Prostate gland (tissue), 2 donors: ENCODE measurements around the gene THRAP3.

Experiments used
- POLR2A ChIP-seq: fragments of 450-650 bp; IDR thresholded peaks from one replicate; pipeline ENCODE4 v1.6.1; 2016; ENCODE audit warnings: antibody characterized with exemption, mild to moderate bottlenecking
- TF ChIP-seq, protein P1 (sequence below), 4 experiments: fragments of 200-600 bp in 2 of 4; fragments of 450-650 bp in 2 of 4; sonication (generic) in 2 of 4; IDR thresholded peaks; 1 replicate in 3 of 4; 2 replicates in 1 of 4; pipeline ENCODE4 v1.5.1; 2016 to 2019; ENCODE audit warnings: antibody characterized with exemption in 4 of 4, mild to moderate bottlenecking in 2 of 4, moderate library complexity in 2 of 4

DNA sequence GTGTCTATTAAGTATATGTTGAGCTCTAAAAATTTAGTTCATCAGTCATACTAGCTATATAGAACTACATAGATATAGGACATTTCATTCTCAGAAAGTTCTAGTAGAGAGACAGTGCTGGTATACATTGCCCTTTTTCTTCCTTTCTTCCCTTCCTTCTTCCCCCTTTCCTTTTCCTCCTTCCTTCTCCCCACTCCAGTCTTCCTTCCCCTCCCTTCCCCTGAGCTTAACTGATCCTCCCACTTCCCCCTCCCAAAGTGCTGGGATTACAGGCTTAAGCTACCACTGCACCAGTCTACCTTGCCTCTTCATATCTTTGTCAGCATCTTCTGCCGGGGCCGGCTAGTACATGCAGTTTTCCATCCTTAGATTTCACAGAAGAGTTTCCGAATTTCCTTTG lies 12.1 kb downstream of the THRAP3 start:
- TF ChIP-seq POLR2A: no peak
- TF ChIP-seq, protein P1, sequence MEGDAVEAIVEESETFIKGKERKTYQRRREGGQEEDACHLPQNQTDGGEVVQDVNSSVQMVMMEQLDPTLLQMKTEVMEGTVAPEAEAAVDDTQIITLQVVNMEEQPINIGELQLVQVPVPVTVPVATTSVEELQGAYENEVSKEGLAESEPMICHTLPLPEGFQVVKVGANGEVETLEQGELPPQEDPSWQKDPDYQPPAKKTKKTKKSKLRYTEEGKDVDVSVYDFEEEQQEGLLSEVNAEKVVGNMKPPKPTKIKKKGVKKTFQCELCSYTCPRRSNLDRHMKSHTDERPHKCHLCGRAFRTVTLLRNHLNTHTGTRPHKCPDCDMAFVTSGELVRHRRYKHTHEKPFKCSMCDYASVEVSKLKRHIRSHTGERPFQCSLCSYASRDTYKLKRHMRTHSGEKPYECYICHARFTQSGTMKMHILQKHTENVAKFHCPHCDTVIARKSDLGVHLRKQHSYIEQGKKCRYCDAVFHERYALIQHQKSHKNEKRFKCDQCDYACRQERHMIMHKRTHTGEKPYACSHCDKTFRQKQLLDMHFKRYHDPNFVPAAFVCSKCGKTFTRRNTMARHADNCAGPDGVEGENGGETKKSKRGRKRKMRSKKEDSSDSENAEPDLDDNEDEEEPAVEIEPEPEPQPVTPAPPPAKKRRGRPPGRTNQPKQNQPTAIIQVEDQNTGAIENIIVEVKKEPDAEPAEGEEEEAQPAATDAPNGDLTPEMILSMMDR (IDR thresholded peaks at IDR 0.05): no peak
